HuH-7 (cell line): Measurements from ENCODE around the gene CTSC.
"Not testable (repeated sequence)": the region's sequence is repeated elsewhere in the genome, so short reads cannot be mapped to it uniquely, and the experiment has no call there.

ENCODE experiments used
- DNase-seq: peaks from one replicate; pipeline ENCODE4 v3.0.0; 2011; ENCODE audit warnings: low spot score

The CTSC gene

DNA sequence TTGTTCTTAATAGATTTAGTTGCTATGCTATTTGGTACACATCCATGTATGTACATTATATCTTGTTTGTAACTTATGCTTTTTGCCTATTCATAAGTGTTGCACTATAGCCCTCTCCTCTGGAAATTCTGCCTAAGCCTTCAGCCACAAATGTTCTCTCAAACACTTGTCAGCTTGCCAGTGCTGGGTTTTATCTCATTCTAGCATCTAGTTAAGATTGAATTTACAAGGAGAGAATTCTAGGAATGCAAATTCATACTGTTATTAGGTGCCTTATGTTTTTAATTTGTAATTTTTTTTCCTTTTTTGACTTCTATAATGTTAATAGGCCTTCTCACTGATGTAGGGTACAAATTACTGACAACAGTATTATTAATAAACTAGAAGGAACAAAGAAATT lies 14.6 kb upstream of the CTSC start:
- no peak for DNase-seq

DNA sequence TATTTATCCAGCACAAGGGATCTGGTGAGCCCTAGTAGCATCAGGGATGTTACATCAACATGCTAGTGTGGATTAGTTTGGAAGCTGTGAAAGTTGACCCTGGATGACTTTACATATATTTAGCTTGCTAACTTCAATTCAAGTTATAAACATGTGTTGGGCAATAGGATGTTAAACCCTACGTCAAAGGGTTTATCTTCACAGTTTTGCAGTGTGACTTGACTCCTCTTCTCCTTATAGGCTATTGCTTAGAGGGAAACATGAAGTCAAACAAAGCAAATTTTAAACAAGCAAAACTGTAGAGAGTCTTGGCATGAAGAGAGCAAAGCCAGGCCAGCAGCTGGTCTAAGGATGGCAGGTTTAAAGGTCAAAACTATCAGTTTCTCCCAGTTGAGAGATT lies 11.3 kb upstream of the CTSC start:
- no peak for DNase-seq

DNA sequence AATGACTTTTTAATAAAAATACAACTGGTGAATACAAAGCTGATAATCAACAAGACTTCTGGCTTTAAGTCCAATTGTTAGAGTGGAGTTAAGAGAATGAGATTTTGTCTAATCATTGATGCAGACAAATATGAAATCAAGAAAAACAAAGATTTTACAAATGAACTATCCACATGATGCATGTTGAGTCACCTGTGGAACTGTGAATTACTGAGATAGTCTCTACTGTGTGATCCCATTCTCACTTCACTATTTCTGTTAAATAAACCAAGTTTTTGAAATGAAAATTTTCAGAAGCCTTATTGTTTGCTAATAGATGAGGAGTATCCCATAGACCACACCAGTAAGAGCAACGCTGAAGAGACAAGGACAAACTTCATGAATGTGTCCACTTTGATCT lies 8.4 kb upstream of the CTSC start:
- no peak for DNase-seq

DNA sequence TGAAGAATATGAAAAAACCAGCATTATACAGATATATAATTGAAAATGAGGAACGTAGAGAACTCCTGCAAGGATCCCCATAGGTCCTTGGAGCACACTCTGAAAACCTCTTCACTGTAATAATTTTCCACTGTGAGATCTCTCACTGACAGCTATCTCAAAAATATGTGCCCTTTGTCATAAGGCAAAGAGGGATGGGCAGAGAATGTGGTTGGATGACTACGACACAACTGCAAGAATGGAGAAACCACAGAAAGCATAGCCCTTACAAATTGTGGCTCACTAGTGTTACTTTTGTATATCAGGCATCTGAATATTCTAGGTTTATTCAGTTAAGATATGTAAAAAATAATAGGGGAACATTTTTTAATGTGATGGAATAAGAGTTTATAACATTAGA lies 7.9 kb upstream of the CTSC start:
- DNase-seq, result no peak

DNA sequence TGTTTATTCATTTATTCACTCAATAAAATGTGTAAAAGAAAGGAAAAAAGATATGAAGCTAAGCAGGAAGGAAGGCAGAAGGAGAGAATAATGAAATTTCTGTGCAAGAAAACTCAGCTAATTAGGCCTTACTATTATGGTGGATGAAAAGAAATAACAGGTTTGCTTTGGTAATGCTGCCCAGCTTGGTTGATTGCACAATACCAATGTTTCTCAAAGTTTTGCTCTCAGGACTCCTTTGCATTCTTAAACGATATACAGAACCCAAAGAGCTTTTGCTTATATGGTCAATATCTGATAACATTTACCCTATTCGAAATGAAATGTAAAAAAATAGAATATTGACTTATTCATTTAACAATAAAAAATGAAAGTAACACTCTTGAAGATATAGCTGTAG lies 7.3 kb upstream of the CTSC start:
- no peak for DNase-seq

DNA sequence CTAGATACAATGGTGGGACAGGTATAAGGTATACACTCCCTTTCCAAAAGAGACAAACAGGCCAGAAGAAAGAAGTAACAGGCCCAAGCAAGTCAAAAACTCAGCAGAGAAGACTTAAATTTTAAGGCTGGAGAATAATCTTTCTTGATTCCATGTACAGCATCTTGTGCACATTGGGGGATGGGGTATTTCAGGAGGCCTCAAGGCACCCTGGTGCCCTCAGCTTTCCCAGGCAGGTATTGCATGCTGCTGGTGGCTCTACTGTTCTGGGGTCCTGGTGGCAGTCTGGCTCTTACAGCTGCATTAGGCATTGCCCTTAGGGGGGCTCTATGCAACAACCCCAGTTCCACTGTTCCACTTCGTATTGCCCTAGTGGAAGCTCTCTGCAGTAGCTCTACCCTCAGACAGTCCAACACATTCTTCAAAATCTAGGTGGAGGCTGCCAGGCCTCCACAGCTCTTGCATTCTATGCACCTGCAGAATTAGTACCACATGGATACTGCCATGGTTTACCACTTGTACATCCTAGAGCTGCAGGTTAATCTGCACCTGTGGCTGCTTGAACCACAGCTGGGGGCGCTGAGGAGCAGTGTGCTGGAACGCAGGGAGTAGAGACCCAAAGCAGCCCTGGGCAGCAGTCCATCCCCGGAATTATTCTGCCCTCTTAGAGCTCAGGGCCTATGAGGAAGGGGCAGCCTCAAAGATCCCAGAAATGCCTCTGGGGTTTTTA lies 4.2 kb upstream of the CTSC start:
- peak; percentile 25 for DNase-seq

DNA sequence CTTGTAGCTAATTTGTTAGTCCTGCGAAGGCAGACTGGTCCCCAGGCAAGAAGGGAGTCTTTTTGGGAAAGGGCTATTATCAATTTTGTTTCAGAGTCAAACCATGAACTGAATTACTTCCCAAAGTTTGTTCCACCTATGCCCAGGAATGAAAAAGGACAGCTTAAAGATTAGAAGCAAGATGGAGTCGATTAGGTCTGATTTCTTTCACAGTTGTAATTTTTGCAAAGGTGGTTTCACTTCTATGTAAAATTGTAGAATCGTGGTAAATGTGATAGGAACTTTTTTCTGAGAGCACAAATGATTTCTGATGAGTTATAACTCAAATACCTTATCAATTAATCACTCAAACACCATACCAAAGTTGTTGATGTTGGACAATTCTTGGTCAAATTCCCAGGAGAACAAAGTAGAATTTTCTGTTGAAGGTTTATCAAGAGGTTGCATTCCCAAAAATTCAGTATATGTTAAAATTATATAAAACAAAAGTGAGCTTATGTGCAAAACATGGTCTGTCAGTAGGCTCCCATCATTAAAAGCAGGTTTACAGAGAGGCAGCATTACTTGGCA lies 2.9 kb upstream of the CTSC start:
- no peak for DNase-seq

DNA sequence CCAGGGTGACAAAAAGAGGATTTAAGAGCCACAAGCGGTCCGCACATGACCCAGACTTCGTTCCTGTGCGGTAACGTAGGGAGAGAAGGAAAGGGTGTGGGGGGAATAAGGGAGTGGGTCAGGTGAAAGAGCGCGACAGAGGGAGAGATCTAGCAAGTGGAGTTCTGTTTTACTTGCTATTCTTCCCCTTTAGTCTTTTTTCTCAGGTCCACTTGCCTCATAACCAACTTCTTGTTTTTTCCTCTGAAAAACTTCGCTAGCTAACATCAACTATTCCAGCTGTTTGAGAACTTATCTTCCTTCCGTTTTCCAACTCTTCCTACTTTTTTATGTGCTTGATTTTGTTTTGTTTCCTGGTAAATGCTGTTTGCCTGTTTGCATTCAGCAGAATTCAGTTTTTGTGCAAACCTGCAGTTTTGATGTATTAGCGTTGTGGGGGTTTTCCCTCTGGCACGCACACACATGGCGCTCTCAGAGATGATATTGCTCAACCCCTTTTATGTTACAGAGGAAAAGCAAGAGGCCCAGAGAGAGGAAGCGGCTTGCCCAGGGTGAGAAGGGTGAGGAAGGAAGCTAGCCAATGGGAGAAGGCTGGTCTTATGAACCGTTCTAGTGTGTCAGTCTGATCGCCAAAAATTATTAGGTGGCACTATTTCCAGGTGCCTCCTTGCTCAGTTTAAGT lies 592 bp upstream of the CTSC start:
- DNase-seq, result peak; percentile 48

DNA sequence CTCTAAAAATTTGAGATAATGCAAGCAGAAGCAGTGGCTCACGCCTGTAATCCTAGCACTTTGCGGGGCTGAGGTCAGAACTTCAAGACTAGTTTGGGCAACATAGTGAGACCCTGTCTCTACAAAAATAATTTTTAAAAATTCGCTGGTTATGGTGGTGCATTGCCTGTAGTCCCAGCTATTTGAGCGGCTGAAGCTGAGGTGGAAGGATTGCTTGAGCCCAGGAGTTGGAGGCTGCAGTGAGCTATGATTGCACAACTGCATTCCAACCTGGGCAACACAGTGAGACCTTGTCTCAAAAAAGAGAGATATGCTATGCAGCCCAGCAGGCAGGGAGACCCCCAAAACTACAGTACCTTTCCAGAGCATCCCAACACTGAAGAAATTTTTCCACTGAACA lies 2.3 kb downstream of the CTSC start:
- DNase-seq, result no peak

DNA sequence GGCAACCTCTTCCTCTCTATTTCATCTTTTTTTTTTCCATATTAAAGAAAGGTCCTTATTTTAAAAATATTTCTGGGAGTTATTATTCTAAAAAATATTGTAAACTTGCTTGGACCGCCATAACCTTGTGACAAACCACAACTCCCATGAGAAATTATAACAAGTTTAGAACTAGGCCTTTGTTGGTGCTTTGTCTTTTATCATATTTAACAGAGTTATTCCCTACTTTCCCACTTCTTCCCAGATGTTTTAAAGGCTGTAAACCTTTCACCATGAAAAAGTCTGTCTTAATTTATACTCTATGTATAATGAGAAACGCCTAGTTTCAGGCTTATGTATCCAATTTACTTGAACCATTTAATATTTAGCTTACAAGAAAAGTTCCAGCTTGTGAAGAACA lies 3.7 kb downstream of the CTSC start:
- DNase-seq, result no peak

DNA sequence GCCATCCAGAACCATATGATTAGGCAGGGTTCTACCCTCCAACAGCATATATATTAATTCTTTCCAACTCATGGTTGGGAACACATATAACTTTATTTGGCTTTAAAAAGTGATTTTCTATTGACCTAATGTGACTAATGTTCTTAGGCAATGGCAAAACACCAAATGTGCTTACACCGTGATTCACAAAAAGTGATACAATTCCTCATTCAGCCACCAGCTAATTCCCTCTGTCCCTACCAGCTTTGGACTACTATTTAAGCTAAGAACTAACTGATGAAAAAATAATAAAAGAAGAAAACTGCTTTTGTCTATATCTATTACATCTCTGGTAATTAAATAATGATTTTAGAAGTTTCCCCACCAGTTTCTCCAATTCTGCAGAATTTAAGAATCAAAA lies 4.7 kb downstream of the CTSC start:
- no peak for DNase-seq

DNA sequence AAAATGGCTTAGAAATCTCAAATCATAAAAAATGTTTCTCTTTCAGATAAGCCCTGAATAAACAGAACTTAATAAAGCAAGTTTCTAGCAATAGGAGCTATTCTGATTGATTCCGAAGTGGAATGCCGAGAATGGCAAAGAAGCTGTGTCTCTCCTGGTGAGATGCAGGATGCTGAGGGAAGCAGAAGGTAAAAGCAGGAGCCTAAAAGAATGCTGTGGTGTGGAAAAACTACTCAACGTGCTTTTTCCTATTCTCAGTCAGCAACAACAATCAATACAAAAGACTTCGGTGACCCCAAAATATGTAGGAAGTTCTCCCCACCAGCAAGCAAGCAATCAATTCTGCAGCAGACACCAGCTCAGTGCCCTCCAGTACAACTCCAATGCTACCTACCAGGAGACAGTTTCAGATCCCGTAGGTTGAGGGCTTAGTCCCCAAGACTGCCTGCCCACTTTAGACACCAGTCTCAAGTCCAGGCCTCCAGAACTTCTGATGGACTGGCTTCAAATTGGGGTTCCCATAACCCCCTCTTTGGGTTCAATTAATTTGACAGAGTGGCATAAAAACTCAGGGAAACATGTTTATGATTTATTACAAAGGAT lies 6.6 kb downstream of the CTSC start:
- no peak for DNase-seq

DNA sequence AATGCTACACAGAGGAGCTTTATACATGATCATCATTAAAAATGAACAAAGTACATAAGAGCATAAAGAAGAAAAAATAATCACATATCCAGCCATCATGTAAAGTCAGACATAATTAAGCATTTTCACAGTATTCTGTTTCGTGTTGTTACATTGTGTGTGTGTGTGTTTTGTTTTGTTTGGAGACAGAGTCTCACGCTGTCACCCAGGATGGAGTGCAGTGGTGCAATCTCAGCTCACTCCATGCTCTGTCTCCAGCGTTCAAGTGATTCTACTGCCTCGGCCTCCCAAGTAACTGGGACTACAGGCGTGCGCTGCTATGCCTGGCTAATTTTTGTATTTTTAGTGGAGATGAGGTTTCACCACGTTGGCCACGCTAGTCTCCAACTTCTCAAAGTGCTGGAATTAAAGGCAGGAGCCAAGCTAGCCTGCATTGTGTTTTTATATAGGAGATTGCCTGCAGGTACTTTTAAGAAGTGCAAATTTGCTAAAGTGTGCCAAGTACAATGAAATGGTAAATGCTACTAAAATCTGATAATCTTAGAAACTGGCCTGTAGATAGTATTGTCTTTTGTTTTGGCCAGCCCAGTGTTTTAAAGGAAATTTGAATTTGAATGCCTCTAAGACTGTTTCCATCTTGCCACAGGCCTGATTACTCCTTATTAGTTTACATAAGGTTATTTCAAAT lies 7.8 kb downstream of the CTSC start:
- DNase-seq, result no peak

DNA sequence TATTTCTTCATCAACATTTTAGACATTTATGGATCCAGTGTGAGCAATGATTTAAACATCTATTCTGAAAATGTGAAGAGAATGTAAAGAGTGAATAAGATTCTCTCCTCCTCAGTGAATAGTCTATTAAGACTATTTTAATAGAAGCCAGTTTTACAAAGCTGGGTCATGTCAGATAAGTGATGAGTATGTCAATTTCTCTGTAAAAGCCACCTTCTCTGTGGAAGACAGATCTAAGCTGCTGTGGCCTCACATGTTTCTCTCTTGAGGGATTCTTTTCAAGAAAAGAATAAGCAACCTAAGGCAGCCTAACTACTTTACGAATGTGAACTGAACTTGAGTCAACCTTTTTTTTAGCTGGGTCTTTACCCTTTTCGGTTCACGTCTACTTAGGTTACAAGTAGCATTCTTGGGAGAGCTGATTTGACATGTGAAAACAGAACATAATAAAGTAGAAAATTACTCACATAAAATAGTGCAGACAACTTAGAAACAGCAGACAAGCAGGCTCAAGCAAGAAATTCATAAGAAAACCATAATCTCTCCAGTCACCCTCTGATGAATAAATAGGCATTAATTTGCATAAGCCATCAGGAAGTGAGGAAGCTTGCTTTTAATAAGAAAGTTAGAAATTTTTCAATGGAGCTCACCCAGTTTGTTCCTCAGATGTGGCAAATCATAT lies 9.9 kb downstream of the CTSC start:
- DNase-seq, result no peak

DNA sequence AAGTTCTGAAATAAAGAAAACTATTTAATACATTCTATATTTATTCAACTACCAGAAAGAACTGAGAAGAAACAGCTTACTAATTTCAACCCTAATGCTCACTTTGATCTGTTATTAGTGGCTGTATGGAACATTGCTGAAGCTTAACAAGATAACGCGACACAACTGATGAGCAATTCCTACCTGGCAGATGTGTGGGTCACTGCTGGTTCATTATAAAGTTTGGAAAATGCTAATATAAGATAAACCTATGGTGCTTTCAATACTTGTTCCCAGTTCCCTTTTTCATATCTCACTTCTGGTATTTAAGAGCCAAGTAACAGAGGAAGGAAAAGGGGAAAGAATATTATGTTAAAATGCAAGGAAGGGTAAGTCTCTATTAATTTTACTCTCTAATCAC lies 10.5 kb downstream of the CTSC start:
- no peak for DNase-seq

DNA sequence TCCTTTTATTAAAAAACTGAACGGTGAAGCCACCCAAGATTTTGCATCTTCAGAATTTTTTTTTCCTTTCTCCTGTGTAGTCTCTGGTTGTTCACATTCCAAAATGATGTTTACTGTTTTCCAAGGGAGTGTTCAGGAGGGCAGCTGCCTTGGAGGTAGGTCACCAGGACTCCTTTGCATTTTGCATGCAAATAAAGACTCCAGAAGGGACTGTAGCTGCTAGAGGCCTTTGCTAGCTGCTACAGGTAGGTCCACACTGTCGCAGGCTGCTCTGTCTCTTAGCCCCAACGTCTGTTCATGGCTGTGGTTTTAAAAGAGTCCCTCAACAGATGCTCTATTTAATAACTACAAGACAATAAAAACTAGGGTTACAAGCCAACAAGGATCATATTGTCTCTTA lies 11.4 kb downstream of the CTSC start:
- no peak for DNase-seq

DNA sequence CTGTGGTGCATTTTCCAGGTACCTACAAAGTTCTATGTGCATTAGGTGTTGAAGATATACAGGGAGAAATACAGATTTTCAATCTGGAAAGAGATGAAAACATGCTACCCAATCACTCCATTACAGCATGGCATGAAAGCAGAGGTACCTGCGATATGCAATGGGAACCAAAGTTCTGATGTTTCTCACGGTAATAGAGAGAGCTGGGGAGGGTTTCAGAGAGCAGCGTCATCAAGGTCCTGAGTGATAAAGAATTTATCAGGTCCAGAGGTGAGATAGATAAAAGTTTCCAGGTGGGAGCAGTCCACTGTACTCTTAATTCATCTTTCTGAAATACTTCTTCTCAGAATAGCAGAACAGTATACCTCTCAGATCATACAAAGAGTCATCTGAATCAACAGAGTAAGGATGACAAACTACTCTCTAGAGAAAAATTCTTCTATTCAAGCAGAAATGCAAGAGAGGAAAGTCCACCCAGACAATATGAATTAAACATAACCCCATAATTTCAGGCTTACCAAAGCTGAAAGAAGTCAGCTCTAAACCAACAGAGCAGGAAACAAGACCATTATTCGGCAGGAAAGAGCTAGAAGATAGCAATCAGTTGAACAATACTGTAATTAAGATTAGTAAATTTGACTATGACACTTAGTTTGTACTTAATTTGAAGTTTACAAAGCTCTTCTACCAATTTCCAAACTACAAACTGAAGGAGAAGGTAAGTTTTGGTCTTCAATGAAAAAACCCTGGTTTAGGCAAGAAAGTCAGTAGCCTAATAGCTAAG lies 12.8 kb downstream of the CTSC start:
- no peak for DNase-seq

DNA sequence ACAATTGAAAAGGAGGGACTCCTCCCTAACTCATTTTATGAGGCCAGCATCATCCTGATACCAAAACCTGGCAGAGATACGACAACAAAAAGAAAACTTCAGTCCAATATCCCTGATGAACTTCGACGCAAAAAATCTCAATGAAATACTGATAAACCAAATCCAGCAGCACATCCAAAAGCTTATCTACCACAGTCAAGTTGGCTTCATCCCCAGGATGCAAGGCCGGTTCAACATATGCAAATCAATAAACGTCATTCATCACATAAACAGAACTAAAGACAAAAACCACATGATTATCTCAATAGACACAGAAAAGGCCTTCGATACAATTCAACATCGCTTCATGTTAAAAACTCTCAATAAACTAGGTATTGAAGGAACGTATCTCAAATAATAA lies 14.7 kb downstream of the CTSC start:
- DNase-seq, result not testable (repeated sequence)

DNA sequence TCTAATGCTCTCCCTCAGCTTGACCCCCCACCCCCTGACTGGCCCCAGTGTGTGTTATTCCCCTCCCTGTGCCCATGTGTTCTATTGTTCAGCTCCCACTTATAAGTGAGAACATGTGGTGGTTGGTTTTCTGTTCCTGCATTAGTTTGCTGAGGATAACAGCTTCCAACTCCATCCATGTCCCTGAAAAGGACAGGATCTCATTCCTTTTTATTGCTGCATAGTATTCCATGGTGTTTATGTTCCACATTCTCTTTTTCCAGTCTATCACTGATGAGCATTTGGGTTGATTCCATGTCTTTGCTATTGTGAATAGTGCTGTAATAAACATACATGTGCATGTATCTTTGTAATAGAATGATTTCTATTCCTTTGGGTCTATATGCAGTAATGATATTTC lies 16.1 kb downstream of the CTSC start:
- DNase-seq, result not testable (repeated sequence)

DNA sequence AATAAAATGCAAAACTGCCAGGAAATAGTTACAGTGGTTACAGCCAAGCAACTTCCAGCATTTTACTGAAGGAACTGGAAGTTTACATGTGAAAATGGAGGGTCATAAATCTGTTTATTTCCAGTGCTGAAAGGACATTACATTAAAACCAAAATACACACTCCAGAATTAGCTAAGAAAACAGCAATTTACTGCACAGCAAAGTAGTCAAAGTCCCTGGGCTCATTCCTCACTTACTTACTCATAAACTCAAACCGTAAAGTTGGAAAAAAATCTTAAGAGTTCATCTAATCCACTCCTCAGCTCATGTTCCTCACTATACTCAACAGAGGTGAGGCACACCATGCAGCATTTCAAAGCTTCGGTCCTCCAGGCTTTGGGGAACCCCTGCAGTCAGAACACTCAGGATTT lies 17.4 kb downstream of the CTSC start:
- no peak for DNase-seq

DNA sequence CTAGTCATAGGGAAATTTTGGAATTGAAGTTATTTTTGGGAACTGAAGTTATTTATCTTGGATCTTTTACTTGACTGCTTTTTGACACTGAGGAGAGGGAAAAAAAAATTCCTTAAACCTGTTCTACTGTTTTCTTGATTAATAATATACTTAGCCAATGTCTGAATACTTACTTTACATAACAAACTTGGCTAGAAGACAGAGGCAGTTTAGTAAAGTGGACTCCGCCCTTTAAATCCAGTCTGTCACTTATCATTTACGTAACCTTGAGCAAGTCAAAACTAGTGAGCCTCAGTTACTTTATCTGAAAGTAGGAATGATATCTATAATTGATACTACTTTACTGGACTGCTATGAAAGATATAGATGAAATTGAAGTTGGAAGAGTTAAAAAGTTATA lies 19.5 kb downstream of the CTSC start:
- DNase-seq, result no peak
